Activated CD4-positive, alpha-beta T cell treated with anti-CD3 and anti-CD28 coated beads, Interleukin-2, amount 10 ng/mL, durations not matched to agents 7 days and 5 days (primary cell): ENCODE results near the gene AVPR1A. TPM values are rescaled to one million over a fixed set of nuclear protein-coding genes. Genes with fewer than 3 reads are reported as not detected.

Source experiments
- CTCF ChIA-PET: fragments of 350-600 bp; sonication (Branson Sonifier 250); formaldehyde crosslinking; loops from one replicate; lab custom pipeline; 2021; ENCODE audit warnings: antibody characterized with exemption; lab: Charles Lee
- POLR2A ChIA-PET: fragments of 350-600 bp; sonication (Branson Sonifier 250); formaldehyde crosslinking; loops from one replicate; lab custom pipeline; 2021; ENCODE audit warnings: antibody characterized with exemption; lab: Charles Lee
- DNase-seq: peaks from one replicate; pipeline ENCODE4 v3.0.0-alpha.2; 2020
- H3K27ac Mint-ChIP-seq: one replicate; pipeline ENCODE4 v1.8.0; 2021; ENCODE audit warnings: mild to moderate bottlenecking, moderate library complexity, mixed read lengths
- H3K27me3 Mint-ChIP-seq: one replicate; pipeline ENCODE4 v1.8.0; 2021; ENCODE audit warnings: mixed read lengths
- H3K36me3 Mint-ChIP-seq: one replicate; pipeline ENCODE4 v1.8.0; 2021; ENCODE audit warnings: low read depth, mixed read lengths
- H3K4me1 Mint-ChIP-seq: one replicate; pipeline ENCODE4 v1.8.0; 2021; ENCODE audit warnings: mixed read lengths
- H3K4me3 Mint-ChIP-seq: one replicate; pipeline ENCODE4 v1.8.0; 2021; ENCODE audit warnings: mild to moderate bottlenecking, moderate library complexity, mixed read lengths
- H3K9me3 Mint-ChIP-seq: one replicate; pipeline ENCODE4 v1.8.0; 2021; ENCODE audit warnings: mixed read lengths
- total RNA-seq, 2 experiments: library from RNA; stranded (reverse); gene quantifications; one replicate each; pipeline ENCODE4 v1.2.3, GENCODE V29; 2021

Gene AVPR1A
- total RNA-seq, 2 experiments from 2014 or later = not detected

GRCh38 chr12:63138488-63138887 lies 12.5 kb downstream of the AVPR1A start:
- CTCF ChIA-PET = no interaction called here
- no peaks in the 10 kb centered on the region for H3K4me1 Mint-ChIP-seq
- no peaks in the 10 kb centered on the region for H3K36me3 Mint-ChIP-seq
- no peak overlapping the region for H3K4me3 Mint-ChIP-seq
- POLR2A ChIA-PET = no interaction called here
- H3K27ac Mint-ChIP-seq = no peak overlapping the region
- DNase-seq = no peak
- H3K9me3 Mint-ChIP-seq = no peaks in the 10 kb centered on the region
- no peaks in the 10 kb centered on the region for H3K27me3 Mint-ChIP-seq

- no peak overlapping the region for H3K27ac Mint-ChIP-seq
- no peaks in the 10 kb centered on the region for H3K27me3 Mint-ChIP-seq
- no peaks in the 10 kb centered on the region for H3K9me3 Mint-ChIP-seq
- no peak for DNase-seq
- no peaks in the 10 kb centered on the region for H3K4me1 Mint-ChIP-seq
- no peak overlapping the region for H3K4me3 Mint-ChIP-seq
- no peaks in the 10 kb centered on the region for H3K36me3 Mint-ChIP-seq
- ChIA-PET CTCF (no interaction called here), POLR2A (no interaction called here)
These were observed 17.0 kb downstream of the AVPR1A start for GRCh38 chr12:63133981-63134380.

- ChIA-PET POLR2A (no interaction called here), CTCF (no interaction called here)
- no peaks in the 10 kb centered on the region for H3K4me1 Mint-ChIP-seq
- H3K36me3 Mint-ChIP-seq = no peaks in the 10 kb centered on the region
- DNase-seq = no peak
- H3K27ac Mint-ChIP-seq = no peak overlapping the region
- H3K4me3 Mint-ChIP-seq = no peak overlapping the region
- H3K27me3 Mint-ChIP-seq = no peaks in the 10 kb centered on the region
- H3K9me3 Mint-ChIP-seq = no peaks in the 10 kb centered on the region
These were observed 18.8 kb downstream of the AVPR1A start for GRCh38 chr12:63132201-63132600.

GRCh38 chr12:63129927-63130326 lies 21.1 kb downstream of the AVPR1A start:
- no peaks in the 10 kb centered on the region for H3K36me3 Mint-ChIP-seq
- DNase-seq = no peak
- H3K27me3 Mint-ChIP-seq = no peaks in the 10 kb centered on the region
- no peak overlapping the region for H3K27ac Mint-ChIP-seq
- CTCF ChIA-PET = no interaction called here
- no peaks in the 10 kb centered on the region for H3K4me1 Mint-ChIP-seq
- POLR2A ChIA-PET = no interaction called here
- no peak overlapping the region for H3K4me3 Mint-ChIP-seq
- no peaks in the 10 kb centered on the region for H3K9me3 Mint-ChIP-seq

GRCh38 chr12:63124778-63125177 lies 26.2 kb downstream of the AVPR1A start:
- ChIA-PET CTCF (interaction anchor here (1.2 kb wide), 1 partner anchor 12 kb away, joined by 3 read pairs; no protein-coding TSS in a partner anchor), POLR2A (no interaction called here)
- H3K4me3 Mint-ChIP-seq = no peak overlapping the region
- H3K36me3 Mint-ChIP-seq = no peaks in the 10 kb centered on the region
- no peak for DNase-seq
- H3K4me1 Mint-ChIP-seq = no peaks in the 10 kb centered on the region
- H3K27ac Mint-ChIP-seq = no peak overlapping the region
- peaks cover 2% of the 10 kb centered on the region for H3K27me3 Mint-ChIP-seq
- no peaks in the 10 kb centered on the region for H3K9me3 Mint-ChIP-seq

- Mint-ChIP-seq H3K36me3 (no peaks in the 10 kb centered on the region), H3K27me3 (no peaks in the 10 kb centered on the region), H3K27ac (no peak overlapping the region), H3K9me3 (no peaks in the 10 kb centered on the region), H3K4me1 (no peaks in the 10 kb centered on the region), H3K4me3 (no peak overlapping the region)
- CTCF ChIA-PET = no interaction called here
- DNase-seq = no peak
- POLR2A ChIA-PET = no interaction called here
These were observed 47.4 kb downstream of the AVPR1A start for GRCh38 chr12:63103494-63104131.

GRCh38 chr12:63101920-63102319 lies 49.1 kb downstream of the AVPR1A start:
- ChIA-PET CTCF (no interaction called here), POLR2A (no interaction called here)
- H3K27ac Mint-ChIP-seq = no peak overlapping the region
- no peak overlapping the region for H3K4me3 Mint-ChIP-seq
- no peaks in the 10 kb centered on the region for H3K4me1 Mint-ChIP-seq
- no peak for DNase-seq
- no peaks in the 10 kb centered on the region for H3K27me3 Mint-ChIP-seq
- no peaks in the 10 kb centered on the region for H3K9me3 Mint-ChIP-seq
- no peaks in the 10 kb centered on the region for H3K36me3 Mint-ChIP-seq

GRCh38 chr12:63098851-63099250 lies 52.1 kb downstream of the AVPR1A start:
- Mint-ChIP-seq H3K27ac (no peak overlapping the region), H3K4me1 (no peaks in the 10 kb centered on the region), H3K4me3 (no peak overlapping the region), H3K27me3 (no peaks in the 10 kb centered on the region), H3K36me3 (no peaks in the 10 kb centered on the region), H3K9me3 (no peaks in the 10 kb centered on the region)
- ChIA-PET CTCF (no interaction called here), POLR2A (no interaction called here)
- DNase-seq = no peak

GRCh38 chr12:63095369-63095980 lies 55.5 kb downstream of the AVPR1A start:
- Mint-ChIP-seq H3K4me3 (no peak overlapping the region), H3K36me3 (no peaks in the 10 kb centered on the region), H3K9me3 (no peaks in the 10 kb centered on the region), H3K4me1 (no peaks in the 10 kb centered on the region), H3K27ac (no peak overlapping the region), H3K27me3 (no peaks in the 10 kb centered on the region)
- no peak for DNase-seq
- ChIA-PET POLR2A (no interaction called here), CTCF (no interaction called here)

GRCh38 chr12:63093711-63094110 lies 57.3 kb downstream of the AVPR1A start:
- H3K4me1 Mint-ChIP-seq = no peaks in the 10 kb centered on the region
- ChIA-PET CTCF (no interaction called here), POLR2A (no interaction called here)
- no peaks in the 10 kb centered on the region for H3K27me3 Mint-ChIP-seq
- no peak overlapping the region for H3K4me3 Mint-ChIP-seq
- H3K9me3 Mint-ChIP-seq = no peaks in the 10 kb centered on the region
- DNase-seq = no peak
- H3K36me3 Mint-ChIP-seq = no peaks in the 10 kb centered on the region
- no peak overlapping the region for H3K27ac Mint-ChIP-seq

GRCh38 chr12:63093084-63093483 lies 57.9 kb downstream of the AVPR1A start:
- Mint-ChIP-seq H3K27ac (no peak overlapping the region), H3K4me1 (no peaks in the 10 kb centered on the region), H3K4me3 (no peak overlapping the region), H3K36me3 (no peaks in the 10 kb centered on the region), H3K9me3 (no peaks in the 10 kb centered on the region), H3K27me3 (no peaks in the 10 kb centered on the region)
- POLR2A ChIA-PET = no interaction called here
- CTCF ChIA-PET = no interaction called here
- no peak for DNase-seq
